ENCODE measurements around the gene TENM4. TPM values are rescaled to one million over a fixed set of nuclear protein-coding genes. Genes with fewer than 3 reads are reported as not detected.

The TENM4 gene
- total RNA-seq, 2 donors from 2014 or later: 2.5 to 4.4 TPM

GRCh38 chr11:79040348-79040747 is 400.5 kb downstream of the TENM4 start:
- DNase-seq (no peak), ATAC-seq (no peak)
- intact Hi-C loops (cut with DNase I): no loop called here

- no peak for DNase-seq
- no peak for ATAC-seq
- intact Hi-C loops (cut with DNase I): no loop called here
Measured at GRCh38 chr11:79039122-79039521, 401.7 kb downstream of the TENM4 start.

GRCh38 chr11:79035881-79036280 is 404.9 kb downstream of the TENM4 start:
- ATAC-seq (no peak), DNase-seq (no peak)
- intact Hi-C loops (cut with DNase I): no loop called here

GRCh38 chr11:79033833-79034232 is 407.0 kb downstream of the TENM4 start:
- DNase-seq (no peak), ATAC-seq (no peak)
- intact Hi-C loops (cut with DNase I): no loop called here

- DNase-seq: no peak
- peak; percentile 57 to 76 for ATAC-seq
- intact Hi-C loops (cut with DNase I): no loop called here
Measured at GRCh38 chr11:79030448-79030847, 410.4 kb downstream of the TENM4 start.

GRCh38 chr11:79028225-79028624 is 412.6 kb downstream of the TENM4 start:
- ATAC-seq: no peak
- DNase-seq: no peak
- intact Hi-C loops (cut with DNase I): no loop called here

- ATAC-seq (no peak), DNase-seq (no peak)
- intact Hi-C loops (cut with DNase I): no loop called here
Measured at GRCh38 chr11:79026803-79027445, 413.9 kb downstream of the TENM4 start.

- ATAC-seq (no peak), DNase-seq (no peak)
- intact Hi-C loops (cut with DNase I): no loop called here
Measured at GRCh38 chr11:79025622-79026021, 415.2 kb downstream of the TENM4 start.

GRCh38 chr11:79025097-79025496 is 415.7 kb downstream of the TENM4 start:
- no peak for ATAC-seq
- intact Hi-C loops (cut with DNase I): no loop called here
- DNase-seq: no peak

- DNase-seq: no peak
- ATAC-seq: no peak
- intact Hi-C loops (cut with DNase I): no loop called here
Measured at GRCh38 chr11:79022265-79022664, 418.6 kb downstream of the TENM4 start.

- DNase-seq (no peak), ATAC-seq (no peak)
- intact Hi-C loops (cut with DNase I): no loop called here
Measured at GRCh38 chr11:79021601-79022000, 419.2 kb downstream of the TENM4 start.

- DNase-seq (no peak), ATAC-seq (no peak)
- intact Hi-C loops (cut with DNase I): no loop called here
Measured at GRCh38 chr11:79019975-79020374, 420.9 kb downstream of the TENM4 start.

- DNase-seq (no peak), ATAC-seq (no peak)
- intact Hi-C loops (cut with DNase I): no loop called here
Measured at GRCh38 chr11:79019277-79019676, 421.6 kb downstream of the TENM4 start.

- ATAC-seq: peak; percentile 38 to 94
- intact Hi-C loops (cut with DNase I): no loop called here
- DNase-seq: no peak
Measured at GRCh38 chr11:79018371-79018849, 422.4 kb downstream of the TENM4 start.

- ATAC-seq (no peak), DNase-seq (no peak)
- intact Hi-C loops (cut with DNase I): no loop called here
Measured at GRCh38 chr11:79017811-79018210, 423.0 kb downstream of the TENM4 start.

- DNase-seq: no peak
- ATAC-seq: no peak
- intact Hi-C loops (cut with DNase I): no loop called here
Measured at GRCh38 chr11:79013509-79013908, 427.3 kb downstream of the TENM4 start.

GRCh38 chr11:79011357-79011756 is 429.5 kb downstream of the TENM4 start:
- ATAC-seq (no peak), DNase-seq (no peak)
- intact Hi-C loops (cut with DNase I): no loop called here

GRCh38 chr11:79007771-79008402 is 432.9 kb downstream of the TENM4 start:
- DNase-seq (no peak), ATAC-seq (no peak)
- intact Hi-C loops (cut with DNase I): no loop called here

GRCh38 chr11:79006854-79007253 is 434.0 kb downstream of the TENM4 start:
- intact Hi-C loops (cut with DNase I): no loop called here
- DNase-seq (no peak), ATAC-seq (no peak)

- intact Hi-C loops (cut with DNase I): no loop called here
Measured at GRCh38 chr11:78996007-78996406, 444.8 kb downstream of the TENM4 start.

GRCh38 chr11:78995171-78995570 is 445.7 kb downstream of the TENM4 start:
- no peak for ATAC-seq
- intact Hi-C loops (cut with DNase I): no loop called here
- DNase-seq: no peak

More at GRCh38 chr11:78996007-78996406, 444.8 kb downstream of the TENM4 start:
- no peak for DNase-seq
- ATAC-seq: no peak
